ENCODE results near the gene ZFP57.

Gene ZFP57

DNA sequence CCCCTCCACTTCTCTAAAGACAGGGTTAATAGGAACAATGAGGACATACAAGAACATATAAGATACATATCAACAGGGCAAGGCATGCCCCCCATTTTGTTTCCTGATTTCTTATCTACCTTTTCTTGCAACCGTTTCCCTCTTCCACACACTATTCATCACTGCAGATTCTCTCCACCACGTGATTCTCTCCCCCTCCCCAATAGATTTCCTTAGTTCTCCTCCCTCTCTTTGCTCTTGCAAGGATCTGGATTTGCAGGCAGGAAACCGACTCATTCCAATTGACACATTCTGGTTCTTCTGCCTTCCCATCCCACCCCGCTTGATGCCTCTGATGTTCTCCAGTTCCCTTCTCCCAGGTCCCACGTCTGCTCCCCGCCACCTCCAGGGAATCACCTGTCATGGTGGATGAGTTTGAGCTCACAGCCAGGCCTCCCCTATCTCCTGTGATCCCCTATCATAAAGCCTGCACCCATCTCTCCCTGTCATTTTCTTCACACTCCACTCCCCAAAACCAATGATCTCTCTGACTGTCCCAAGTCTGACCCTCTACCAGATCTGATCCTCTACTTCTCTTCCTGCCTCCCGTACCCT, 55.5 kb downstream of the ZFP57 start:
- DNase-seq, result no peak

DNA sequence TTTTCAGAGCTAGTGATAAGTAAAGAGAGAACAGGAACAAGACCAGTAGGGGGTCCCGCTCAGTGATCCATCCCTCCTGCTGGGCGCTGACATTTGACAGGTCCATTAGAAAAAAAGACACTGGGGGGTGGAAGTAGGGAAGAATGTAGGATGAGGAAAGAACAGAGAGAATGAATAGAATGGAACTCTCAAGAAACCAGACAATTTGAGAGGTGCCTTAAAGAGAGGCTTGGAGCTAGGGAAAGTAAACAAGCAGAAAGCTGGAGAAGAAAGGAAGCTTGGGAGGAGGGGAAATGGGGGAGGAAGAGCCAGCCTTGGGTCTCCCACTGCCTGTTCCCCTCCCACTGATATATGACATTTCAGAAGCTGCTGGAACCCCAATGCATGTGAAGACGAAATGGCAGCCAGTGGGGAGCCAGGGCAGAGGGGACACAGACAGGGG, 56.4 kb downstream of the ZFP57 start:
- no peak for DNase-seq

Data from fibroblast of skin of back (primary cell).